Stimulated activated CD8-positive, alpha-beta memory T cell treated with anti-CD3 and anti-CD28 coated beads, Interleukin-15, amount 100 ng/mL, for 24 hours (primary cell): ENCODE measurements around the gene ANKRD34B.

Experiments
- DNase-seq: peaks from one replicate; pipeline ENCODE4 v3.0.0-alpha.2; 2020; ENCODE audit warnings: low read depth

The ANKRD34B gene

GRCh38 chr5:80569086-80569960, 757 bp downstream of the ANKRD34B start:
- no peak for DNase-seq

- no peak for DNase-seq
Observed at GRCh38 chr5:80568251-80568650, 1.8 kb downstream of the ANKRD34B start.

- DNase-seq = no peak
Observed at GRCh38 chr5:80566711-80567259, 3.3 kb downstream of the ANKRD34B start.

DNA sequence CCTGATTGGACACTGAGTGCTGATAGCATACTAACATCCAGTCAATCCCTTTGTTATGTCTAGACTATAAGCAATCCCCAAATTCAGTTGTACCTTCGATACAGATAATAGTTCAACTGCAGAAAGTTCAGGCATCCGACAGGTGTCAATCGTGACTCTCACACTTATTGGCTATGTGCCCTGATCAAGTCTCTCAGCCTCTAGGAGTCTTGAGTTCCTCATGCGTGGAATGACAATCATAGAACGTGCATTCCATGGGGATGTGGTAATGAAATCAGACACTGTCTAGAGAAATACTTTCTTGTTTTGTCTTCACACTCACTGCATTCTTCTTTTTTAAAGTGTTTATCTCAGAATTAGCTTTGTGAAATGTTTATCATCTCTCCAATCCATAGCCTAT, 4.8 kb downstream of the ANKRD34B start:
- no peak for DNase-seq

GRCh38 chr5:80559244-80559643, 10.8 kb downstream of the ANKRD34B start:
- no peak for DNase-seq

GRCh38 chr5:80555099-80555498, 15.0 kb downstream of the ANKRD34B start:
- DNase-seq = no peak

GRCh38 chr5:80554646-80555045, 15.4 kb downstream of the ANKRD34B start:
- DNase-seq = no peak

DNA sequence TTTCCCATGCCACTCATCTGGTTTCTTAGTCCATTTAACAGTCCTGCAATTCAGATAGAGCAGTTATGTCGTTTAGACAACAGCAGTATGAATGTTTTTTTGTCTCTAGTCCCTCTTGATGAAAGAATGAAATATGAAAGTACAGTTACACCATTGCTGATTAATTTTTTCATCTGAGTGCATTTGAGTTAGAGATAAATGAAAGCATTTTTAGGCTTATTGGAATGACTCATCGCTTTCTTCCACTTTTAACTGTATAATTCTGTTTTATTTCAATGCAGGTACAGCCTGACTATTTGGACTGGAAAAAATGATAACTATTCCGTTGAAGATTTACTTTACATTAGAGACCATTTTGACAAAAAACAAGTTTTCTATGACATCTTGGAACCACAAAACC, 28.7 kb downstream of the ANKRD34B start:
- no peak for DNase-seq

DNA sequence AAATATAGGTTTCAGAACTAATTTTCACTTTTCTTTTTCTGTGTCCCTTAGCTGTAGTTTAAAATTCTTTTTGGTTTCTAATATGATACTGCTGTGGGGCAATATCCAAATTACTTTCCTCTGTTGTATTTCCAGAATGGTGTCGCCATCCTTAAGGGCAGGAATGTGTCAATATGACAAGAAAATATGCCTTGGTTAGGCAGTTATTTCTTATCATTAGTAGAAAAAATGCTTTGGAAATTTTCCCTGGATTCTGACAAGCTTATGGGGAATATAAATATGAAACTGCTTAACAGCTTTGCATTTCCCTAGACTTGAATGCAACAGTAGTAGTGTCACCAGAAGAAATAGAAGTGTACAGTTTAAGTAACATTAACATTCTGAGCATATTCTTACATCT, 29.4 kb downstream of the ANKRD34B start:
- no peak for DNase-seq

DNA sequence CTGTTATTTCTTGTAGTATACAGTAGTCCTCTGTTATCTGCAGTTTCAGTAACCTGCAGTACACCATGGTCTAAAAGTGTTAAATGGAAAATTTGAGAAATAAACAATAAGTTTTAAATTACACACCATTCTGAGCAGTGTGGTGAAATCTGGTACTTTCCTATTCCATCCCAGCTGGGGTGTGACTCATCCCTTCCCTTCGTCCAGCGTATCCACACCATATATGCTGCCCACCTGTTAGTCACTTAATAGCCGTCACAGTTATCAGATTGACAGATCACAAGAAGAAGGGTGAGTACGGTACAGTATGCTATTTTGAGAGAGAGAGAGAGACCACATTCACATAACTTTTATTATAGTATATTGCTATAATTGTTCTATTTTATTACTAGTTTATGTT, 53.3 kb downstream of the ANKRD34B start:
- DNase-seq = no peak

DNA sequence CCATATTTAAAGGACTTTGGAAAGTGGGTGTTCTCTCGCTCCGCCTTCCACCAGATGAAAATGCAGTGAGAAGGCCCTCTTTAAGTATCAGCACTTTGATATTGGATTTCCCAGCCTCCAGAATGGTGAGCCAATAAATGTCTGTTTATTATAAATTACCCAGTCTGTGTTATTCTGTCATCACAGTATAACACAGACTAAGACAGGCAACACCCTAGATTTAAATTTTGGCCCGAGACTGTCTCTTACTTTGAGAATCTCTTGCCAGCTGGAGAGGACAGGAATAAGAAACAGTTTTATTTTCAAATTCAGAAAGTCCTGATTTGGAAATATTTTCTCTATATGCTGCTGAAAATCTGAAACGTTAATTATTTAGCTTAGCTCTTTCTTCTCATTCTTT, 60.7 kb downstream of the ANKRD34B start:
- no peak for DNase-seq

DNA sequence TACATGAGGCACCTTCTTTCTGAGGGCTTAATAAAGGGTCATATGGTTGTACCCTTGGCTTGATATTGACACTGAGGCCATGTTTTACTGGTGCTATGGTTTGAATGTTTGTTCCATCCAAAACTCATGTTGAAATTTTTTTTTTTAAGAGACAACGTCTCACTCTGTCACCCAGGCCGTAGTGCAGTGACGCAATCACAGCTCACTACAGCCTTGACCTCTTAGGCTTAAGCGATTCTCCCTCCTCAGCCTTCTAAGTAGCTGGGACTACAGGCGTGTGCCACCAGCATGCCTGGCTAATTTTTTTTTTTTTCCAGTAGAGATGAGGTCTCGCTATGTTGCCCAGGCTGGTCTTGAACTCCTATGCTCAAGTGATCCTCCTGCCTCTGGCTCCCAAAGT, 61.2 kb downstream of the ANKRD34B start:
- DNase-seq = no peak

- DNase-seq = no peak
Observed at GRCh38 chr5:80507663-80508062, 62.4 kb downstream of the ANKRD34B start.
